Mesodermal cell (in vitro differentiated cells): ENCODE results near the gene PAFAH1B1.
"Not testable (repeated sequence)": the region's sequence is repeated elsewhere in the genome, so short reads cannot be mapped to it uniquely, and the experiment has no call there.

Experiments
- H3K27ac ChIP-seq: 2 replicates; pipeline ENCODE4 v1.7.0; 2013; ENCODE audit warnings: mild to moderate bottlenecking, low read depth, low read length, moderate library complexity; ENCODE audit not compliant: severe bottlenecking
- H3K36me3 ChIP-seq: 2 replicates; pipeline ENCODE4 v1.7.1; 2013; ENCODE audit warnings: mild to moderate bottlenecking, low read length, moderate library complexity; ENCODE audit not compliant: control insufficient read depth, insufficient read depth
- H3K4me1 ChIP-seq: one replicate; pipeline ENCODE4 v1.7.1; 2013; ENCODE audit warnings: mild to moderate bottlenecking, low read length; ENCODE audit not compliant: insufficient read depth, control insufficient read depth, poor library complexity, severe bottlenecking
- H3K4me3 ChIP-seq: 2 replicates; pipeline ENCODE4 v1.7.0; 2013; ENCODE audit warnings: low read length, control low read depth, mild to moderate bottlenecking; ENCODE audit not compliant: insufficient read depth, poor library complexity, severe bottlenecking; ENCODE audit errors: extremely low read depth
- H3K9me3 ChIP-seq: 2 replicates; pipeline ENCODE4 v1.7.1; 2013; ENCODE audit warnings: mild to moderate bottlenecking, low read length, moderate library complexity; ENCODE audit not compliant: control insufficient read depth
- WGBS, 2 experiments: methylation state at CpG; one replicate each; pipeline ENCODE4 v1.1.5; 2013; ENCODE audit warnings: missing lambda C conversion rate in 2 of 2; ENCODE audit not compliant: insufficient coverage in 2 of 2; 5-methylcytosine and 5-hydroxymethylcytosine counted together

The PAFAH1B1 gene

DNA sequence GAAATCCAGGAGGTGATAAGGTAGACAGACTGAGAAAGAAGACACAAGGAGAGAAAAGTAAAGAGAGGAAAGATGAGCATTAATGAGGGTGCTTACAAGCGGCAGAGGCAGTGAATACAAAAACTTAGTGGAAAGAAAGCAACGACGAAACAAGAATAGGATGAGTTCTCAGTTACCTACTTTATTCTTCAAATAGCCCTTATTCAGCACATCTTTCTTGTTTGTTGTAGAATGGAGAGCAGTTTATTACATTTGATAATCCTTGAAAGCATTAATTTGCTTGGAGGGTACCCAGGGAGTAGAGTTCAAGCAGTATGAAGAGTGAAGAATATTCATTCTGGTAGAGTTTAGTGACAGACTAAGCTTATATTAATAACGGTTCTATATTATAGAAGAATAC lies 22.4 kb downstream of the PAFAH1B1 start:
- Histone ChIP-seq H3K4me3 (no peak overlapping the region), H3K4me1 (no peaks in the 10 kb centered on the region), H3K27ac (no peak overlapping the region), H3K36me3 (peaks cover 64% of the 10 kb centered on the region), H3K9me3 (no peaks in the 10 kb centered on the region)
- WGBS, 2 experiments = no CpG with 5 or more reads among the region's 4 CpGs

DNA sequence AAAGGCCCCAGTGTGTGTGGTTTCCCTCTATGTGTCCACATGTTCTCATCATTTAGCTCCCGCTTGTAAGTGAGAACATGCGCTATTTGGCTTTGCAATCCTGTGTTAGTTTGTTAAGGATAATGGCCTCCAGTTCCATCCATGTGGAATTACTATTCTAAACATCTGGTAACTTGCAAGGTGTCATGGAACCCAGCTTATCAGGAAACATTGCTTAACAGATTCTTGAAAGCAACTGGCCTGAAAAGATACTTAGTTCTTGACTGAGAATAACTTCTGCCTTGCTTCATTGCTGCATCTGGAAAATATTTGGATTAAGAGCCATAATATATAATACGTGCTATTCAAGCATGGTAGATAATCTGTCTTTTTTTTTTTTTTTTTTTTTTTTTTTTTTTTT lies 27.8 kb downstream of the PAFAH1B1 start:
- Histone ChIP-seq H3K4me3 (no peak overlapping the region), H3K27ac (no peak overlapping the region), H3K36me3 (peaks cover 76% of the 10 kb centered on the region), H3K9me3 (peaks cover 9% of the 10 kb centered on the region), H3K4me1 (no peaks in the 10 kb centered on the region)
- WGBS, 2 experiments = 100% methylated on average over 1 of the region's 3 CpGs; no CpG with 5 or more reads in 1 of the 2 experiments

GRCh38 chr17:2621951-2622405 lies 28.5 kb downstream of the PAFAH1B1 start:
- 95 to 96% methylated on average over 4 of the region's 4 CpGs for WGBS, 2 experiments
- H3K9me3 ChIP-seq, H3K27ac ChIP-seq, H3K4me1 ChIP-seq, H3K4me3 ChIP-seq: not testable (repeated sequence)
- peaks cover 68% of the 10 kb centered on the region for H3K36me3 ChIP-seq

- peaks cover 60% of the 10 kb centered on the region for H3K36me3 ChIP-seq
- H3K4me1 ChIP-seq, H3K9me3 ChIP-seq, H3K4me3 ChIP-seq, H3K27ac ChIP-seq: not testable (repeated sequence)
- WGBS, 2 experiments = 96 to 100% methylated on average over 3 to 4 of the region's 4 CpGs
Observed at GRCh38 chr17:2622721-2623301, 29.4 kb downstream of the PAFAH1B1 start.

- Histone ChIP-seq H3K4me3 (no peak overlapping the region), H3K36me3 (peaks cover 49% of the 10 kb centered on the region), H3K27ac (no peak overlapping the region), H3K9me3 (peaks cover 9% of the 10 kb centered on the region), H3K4me1 (no peaks in the 10 kb centered on the region)
- whole genome bisulfite sequencing, 2 experiments = 86 to 90% methylated on average over 9 of the region's 10 CpGs
Observed at GRCh38 chr17:2624292-2624731, 30.9 kb downstream of the PAFAH1B1 start.

GRCh38 chr17:2626626-2627219 lies 33.3 kb downstream of the PAFAH1B1 start:
- H3K4me3 ChIP-seq, H3K9me3 ChIP-seq, H3K4me1 ChIP-seq, H3K27ac ChIP-seq: not testable (repeated sequence)
- 96 to 100% methylated on average over 5 to 7 of the region's 7 CpGs for WGBS, 2 experiments
- peaks cover 36% of the 10 kb centered on the region for H3K36me3 ChIP-seq

DNA sequence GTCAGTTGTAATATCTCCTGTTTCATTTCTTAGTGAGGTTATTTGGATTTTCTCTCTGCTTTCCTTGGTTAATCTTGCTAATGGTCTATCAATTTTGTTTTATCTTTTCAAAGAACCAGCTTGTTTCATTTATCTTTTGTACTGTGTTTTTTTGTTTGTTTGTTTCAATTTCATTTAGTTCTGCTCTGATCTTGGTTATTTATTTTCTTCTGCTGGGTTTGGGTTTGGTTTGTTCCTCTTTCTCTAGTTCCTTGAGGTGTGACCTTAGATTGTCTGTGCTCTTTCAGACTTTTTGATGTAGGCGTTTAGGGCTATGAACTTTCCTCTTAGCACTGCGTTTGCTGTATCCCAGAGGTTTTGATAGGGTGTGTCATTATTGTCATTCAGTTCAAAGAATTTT lies 35.5 kb downstream of the PAFAH1B1 start:
- H3K9me3 ChIP-seq, H3K27ac ChIP-seq, H3K4me1 ChIP-seq, H3K4me3 ChIP-seq: not testable (repeated sequence)
- H3K36me3 ChIP-seq = peaks cover 15% of the 10 kb centered on the region
- WGBS, 2 experiments = no CpG with 5 or more reads among the region's 2 CpGs

- Histone ChIP-seq H3K4me3 (no peak overlapping the region), H3K36me3 (peaks cover 19% of the 10 kb centered on the region), H3K27ac (no peak overlapping the region), H3K9me3 (no peaks in the 10 kb centered on the region), H3K4me1 (no peaks in the 10 kb centered on the region)
- 69 to 87% methylated on average over 5 to 7 of the region's 9 CpGs for WGBS, 2 experiments
Observed at GRCh38 chr17:2631211-2631610, 37.8 kb downstream of the PAFAH1B1 start.

GRCh38 chr17:2634361-2634960 lies 41.0 kb downstream of the PAFAH1B1 start:
- H3K27ac ChIP-seq = no peak overlapping the region
- no peaks in the 10 kb centered on the region for H3K9me3 ChIP-seq
- no peak overlapping the region for H3K4me3 ChIP-seq
- no peaks in the 10 kb centered on the region for H3K4me1 ChIP-seq
- H3K36me3 ChIP-seq = peaks cover 47% of the 10 kb centered on the region
- WGBS, 2 experiments = 87 to 95% methylated on average over 9 of the region's 9 CpGs

- 93 to 100% methylated on average over 3 of the region's 3 CpGs for WGBS, 2 experiments
- peaks cover 55% of the 10 kb centered on the region for H3K36me3 ChIP-seq
- H3K4me3 ChIP-seq = no peak overlapping the region
- H3K27ac ChIP-seq = no peak overlapping the region
- H3K4me1 ChIP-seq = no peaks in the 10 kb centered on the region
- no peaks in the 10 kb centered on the region for H3K9me3 ChIP-seq
Observed at GRCh38 chr17:2635241-2635640, 41.8 kb downstream of the PAFAH1B1 start.

DNA sequence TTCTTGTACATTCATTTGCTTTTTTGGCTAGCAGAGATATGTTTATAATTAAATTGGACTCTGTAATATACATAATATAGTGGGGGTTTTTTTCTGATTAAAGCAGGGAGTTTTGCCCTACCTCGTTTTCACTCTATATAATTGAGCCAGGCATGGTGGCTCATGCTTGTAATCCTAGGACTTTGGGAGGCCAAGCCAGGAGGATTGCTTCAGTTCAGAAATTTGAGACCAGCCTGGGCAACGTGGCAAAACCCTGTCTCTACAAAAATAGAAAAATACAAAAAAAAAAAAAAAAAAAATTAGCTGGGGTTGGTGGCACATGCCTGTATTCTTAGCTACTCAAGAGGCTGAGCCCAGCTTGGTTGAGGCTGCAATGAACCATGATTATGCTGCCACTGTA lies 42.2 kb downstream of the PAFAH1B1 start:
- H3K36me3 ChIP-seq = peaks cover 59% of the 10 kb centered on the region

More for the DNA sequence above, 42.2 kb downstream of the PAFAH1B1 start:
- WGBS, 2 experiments = no CpG with 5 or more reads among the region's 2 CpGs
- no peaks in the 10 kb centered on the region for H3K4me1 ChIP-seq
- no peaks in the 10 kb centered on the region for H3K9me3 ChIP-seq
- no peak overlapping the region for H3K4me3 ChIP-seq
- H3K27ac ChIP-seq = no peak overlapping the region
